GM21423 (cell line): Measurements from ENCODE around the gene DEFB129.
"Not testable (repeated sequence)": the region's sequence is repeated elsewhere in the genome, so short reads cannot be mapped to it uniquely, and the experiment has no call there.

Experiments
- ATAC-seq: cut with Tn5 transposase; IDR thresholded peaks from one replicate; pipeline ENCODE4 v1.9.1; 2021; ENCODE audit warnings: mild to moderate bottlenecking, moderate library complexity; ENCODE audit not compliant: unreplicated experiment

DEFB129 gene, protein sequence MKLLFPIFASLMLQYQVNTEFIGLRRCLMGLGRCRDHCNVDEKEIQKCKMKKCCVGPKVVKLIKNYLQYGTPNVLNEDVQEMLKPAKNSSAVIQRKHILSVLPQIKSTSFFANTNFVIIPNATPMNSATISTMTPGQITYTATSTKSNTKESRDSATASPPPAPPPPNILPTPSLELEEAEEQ

GRCh38 chr20:226958-227357 is at the start of gene DEFB129:
Gene DEFB129, plus strand, starts transcription at chr20:227258. Its CDS starts 31 bp downstream, at chr20:227289.
- no peak for ATAC-seq

GRCh38 chr20:184288-184687 is 42.8 kb upstream of the DEFB129 start:
- no peak for ATAC-seq

GRCh38 chr20:187733-188132 is 39.3 kb upstream of the DEFB129 start:
- no peak for ATAC-seq

- no peak for ATAC-seq
Observed at GRCh38 chr20:189611-190010, 37.4 kb upstream of the DEFB129 start, which contains the start of gene DEFB128. Gene DEFB128, minus strand, starts transcription at chr20:189711. Its CDS starts 88 bp downstream, at chr20:189623.

DNA sequence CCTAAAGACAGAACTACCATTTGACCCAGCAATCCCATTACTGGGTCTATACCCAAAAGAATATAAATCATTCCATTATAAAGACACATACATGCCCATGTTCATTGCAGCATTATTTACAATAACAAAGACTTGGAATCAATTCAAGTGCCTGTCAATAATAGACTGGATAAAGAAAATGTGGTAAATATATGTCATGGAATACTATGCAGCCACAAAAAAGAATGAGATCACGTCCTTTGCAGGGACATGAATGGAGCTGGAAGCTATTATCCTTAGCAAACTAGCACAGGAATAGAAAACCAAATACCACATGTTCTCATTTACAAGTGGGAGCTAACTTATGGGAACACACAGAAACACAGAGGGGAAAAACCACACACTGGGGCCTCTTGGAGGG is 28.8 kb upstream of the DEFB129 start:
- ATAC-seq = no peak

GRCh38 chr20:199996-200395 is 27.1 kb upstream of the DEFB129 start:
- no peak for ATAC-seq

DNA sequence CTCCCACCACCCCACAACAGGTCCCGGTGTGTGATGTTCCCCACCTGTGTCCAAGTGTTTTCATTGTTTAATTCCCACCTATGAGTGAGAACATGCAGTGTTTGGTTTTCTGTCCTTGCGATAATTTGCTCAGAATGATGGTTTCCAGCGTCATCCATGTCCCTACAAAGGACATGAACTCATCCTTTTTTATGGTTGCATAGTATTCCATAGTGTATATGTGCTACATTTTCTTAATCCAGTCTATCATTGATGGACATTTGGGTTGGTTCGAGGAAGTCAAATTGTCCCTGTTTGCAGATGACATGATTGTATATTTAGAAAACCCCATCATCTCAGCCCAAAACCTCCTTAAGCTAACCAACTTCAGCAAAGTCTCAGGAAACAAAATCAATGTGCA is 23.4 kb upstream of the DEFB129 start:
- ATAC-seq = not testable (repeated sequence)

DNA sequence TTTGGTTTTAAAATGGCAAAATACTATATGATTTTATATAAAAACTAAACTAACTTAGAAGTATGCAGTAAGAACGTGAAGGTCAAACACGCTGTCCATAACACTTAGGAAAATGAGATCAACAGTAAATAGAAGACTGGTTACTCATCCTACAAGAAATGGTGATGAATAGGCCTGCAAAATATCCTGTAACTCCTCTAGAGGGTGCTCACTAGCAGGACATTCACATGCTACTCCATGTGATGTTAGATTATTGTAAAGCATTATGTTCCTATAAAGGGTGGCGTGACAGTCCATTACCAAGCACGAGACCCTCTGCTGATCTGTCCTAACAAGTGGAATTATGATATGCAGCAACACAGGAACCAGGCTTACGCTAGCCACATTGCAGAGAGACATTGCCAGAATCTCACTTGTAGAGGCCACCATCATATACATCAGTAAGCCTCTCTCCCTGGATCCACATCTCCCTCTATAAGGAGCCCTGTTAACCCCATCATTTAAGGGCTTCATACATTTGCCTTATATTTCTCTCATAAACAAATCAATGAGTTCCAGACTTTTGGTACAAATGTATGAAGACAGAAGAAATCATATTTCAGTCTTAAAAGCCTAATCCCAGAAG is 18.0 kb upstream of the DEFB129 start:
- no peak for ATAC-seq

DNA sequence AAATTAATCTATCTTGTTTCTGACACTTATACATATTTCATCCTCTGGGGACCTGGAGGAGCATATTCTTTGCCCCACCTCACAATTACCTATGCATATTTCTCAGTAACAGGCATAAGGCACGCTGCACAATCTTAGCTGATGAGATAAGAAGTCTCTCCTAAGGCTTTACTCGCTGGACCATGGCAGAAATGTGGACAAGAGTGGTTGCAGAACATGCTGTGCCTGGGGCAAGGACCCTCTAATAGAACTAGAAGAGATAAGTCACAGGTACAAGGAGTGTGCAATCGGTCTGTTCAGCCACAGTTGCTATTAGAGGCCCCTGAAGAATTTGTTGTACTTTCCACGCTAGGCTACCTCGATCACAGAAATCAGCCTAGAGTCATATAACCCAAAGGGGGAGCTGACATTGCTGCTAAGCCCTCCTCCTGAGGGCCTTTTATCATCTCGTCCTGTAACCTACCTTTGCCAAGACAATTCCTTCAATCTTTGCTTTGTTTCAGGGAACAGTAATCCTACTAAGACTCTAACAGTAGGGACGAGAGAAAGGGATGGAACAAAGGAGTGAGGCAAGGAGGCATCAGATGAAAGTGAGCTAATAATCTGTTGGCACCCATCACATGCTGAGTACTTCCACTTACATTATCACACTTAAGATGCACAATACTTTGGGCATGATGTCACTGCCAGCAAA is 16.1 kb upstream of the DEFB129 start:
- no peak for ATAC-seq

DNA sequence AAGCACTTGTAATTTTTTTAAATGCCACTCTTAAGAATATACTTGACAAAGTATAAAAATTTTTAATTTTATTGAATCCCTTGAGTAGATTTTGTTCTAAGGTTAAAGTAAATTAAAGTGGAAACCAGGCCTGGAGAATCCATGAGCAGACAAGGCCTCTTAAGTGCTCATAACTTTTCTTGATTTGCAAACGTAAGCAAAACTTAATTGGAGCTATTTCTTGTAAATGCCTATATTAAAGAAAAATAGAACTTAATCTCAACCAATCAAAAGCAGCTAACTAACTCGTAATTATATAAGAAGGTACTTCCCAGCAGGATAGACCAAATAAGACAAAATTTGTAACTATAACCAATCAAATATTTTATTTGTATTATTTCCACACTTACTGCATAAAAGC is 12.7 kb upstream of the DEFB129 start:
- no peak for ATAC-seq

- no peak for ATAC-seq
Observed at GRCh38 chr20:215796-216195, 11.3 kb upstream of the DEFB129 start.

GRCh38 chr20:217266-217665 is 9.8 kb upstream of the DEFB129 start:
- ATAC-seq = no peak

- ATAC-seq = no peak
Observed at GRCh38 chr20:219290-220115, 7.6 kb upstream of the DEFB129 start.

DNA sequence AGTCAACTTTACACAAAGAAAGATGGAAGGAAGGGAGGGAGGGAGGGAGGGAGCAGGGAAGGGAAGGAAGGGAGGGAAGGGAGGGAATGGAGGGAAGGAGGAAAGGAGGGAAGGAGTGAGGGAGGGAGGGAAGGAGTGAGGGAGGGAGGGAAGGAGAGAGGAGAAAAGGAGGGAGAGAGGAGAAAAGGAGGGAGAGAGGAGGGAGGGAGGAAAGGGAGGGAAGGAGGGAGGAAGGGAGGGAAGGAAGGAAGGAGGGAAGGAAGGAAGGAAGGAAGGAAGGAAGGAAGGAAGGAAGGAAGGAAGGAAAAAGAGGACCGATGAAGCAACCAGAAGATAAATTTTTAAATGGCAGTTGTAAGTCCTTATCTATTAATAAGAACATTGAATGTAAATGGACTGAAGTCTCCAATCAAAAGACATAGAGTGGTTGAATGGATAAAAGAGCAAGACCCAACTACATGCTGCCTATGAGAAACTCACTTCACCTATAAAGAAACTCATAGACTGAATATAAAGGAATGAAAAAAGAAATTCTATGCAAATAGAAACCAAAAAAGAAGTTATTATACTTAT is 5.7 kb upstream of the DEFB129 start:
- ATAC-seq = no peak

- ATAC-seq = not testable (repeated sequence)
Observed at GRCh38 chr20:225879-226278, 1.2 kb upstream of the DEFB129 start.

DNA sequence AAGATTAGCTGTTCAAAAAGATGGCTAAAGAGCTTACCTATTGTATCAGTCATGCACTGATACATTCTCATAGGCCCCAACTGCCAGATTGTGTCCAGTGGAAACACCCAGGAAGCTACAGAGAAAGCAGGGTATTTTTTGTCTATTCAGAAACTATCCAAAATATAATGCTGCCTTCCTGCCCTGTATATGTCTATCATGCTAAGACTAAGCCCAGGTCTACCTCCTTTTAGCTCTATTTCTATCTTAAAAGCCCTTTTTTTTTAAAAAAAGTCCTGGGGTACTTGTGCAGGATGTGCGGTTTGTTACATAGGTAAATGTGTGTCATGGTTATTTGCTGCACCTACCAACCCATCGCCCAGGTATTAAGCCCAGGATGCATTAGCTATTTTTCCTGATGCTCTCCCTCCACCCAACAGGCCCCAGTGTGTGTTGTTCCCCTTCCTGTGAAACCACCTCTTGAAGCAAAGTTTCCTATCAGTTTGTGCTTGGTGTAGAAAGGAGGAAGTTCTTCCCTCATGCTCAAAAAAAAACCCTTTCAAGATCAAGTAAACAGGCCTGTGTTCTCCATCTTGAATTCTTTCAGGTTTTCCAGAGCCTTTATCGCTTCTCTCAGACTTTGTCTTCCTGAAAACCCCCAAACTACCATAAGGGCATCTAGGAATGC is 514 bp downstream of the DEFB129 start:
- no peak for ATAC-seq

DNA sequence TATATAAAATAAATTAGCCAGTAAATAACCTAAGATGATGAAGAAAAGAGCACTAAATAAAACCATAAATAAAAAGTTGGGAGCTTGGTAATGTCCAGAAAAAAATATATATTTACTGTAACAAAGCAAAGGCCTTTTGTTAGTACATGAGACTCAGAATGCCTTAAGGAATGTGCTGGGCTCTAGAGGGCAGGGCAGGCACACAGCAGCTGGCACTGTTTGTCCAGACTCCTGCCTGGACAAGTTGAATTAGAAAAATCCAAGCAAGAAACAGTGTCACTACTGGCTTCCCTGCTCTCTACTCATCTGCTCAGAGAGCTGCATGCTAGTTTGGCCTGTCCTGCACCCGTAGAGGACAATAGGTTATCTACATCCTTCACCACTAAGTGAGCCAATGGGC is 8.8 kb downstream of the DEFB129 start:
- no peak for ATAC-seq

- ATAC-seq = peak; percentile 53
Observed at GRCh38 chr20:237489-237888, 10.4 kb downstream of the DEFB129 start.

DNA sequence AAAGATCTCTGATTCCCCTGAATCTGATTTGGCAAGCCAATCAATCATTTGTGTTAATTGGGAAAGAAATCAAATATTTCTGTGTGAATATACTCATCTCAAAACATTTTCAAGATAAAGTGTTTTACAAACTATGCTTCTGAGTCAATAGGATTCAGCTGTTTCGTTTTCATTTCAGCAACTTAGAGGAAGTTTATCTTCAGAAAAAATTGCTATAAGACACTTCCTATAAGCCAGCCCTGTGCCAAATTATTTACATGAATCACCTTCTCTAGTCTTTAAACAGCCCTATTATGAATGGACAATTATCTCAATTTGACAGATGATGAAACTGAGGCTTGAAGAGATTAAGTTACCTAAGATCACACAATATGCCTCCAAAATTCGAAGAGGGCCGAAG is 10.9 kb downstream of the DEFB129 start:
- no peak for ATAC-seq

DNA sequence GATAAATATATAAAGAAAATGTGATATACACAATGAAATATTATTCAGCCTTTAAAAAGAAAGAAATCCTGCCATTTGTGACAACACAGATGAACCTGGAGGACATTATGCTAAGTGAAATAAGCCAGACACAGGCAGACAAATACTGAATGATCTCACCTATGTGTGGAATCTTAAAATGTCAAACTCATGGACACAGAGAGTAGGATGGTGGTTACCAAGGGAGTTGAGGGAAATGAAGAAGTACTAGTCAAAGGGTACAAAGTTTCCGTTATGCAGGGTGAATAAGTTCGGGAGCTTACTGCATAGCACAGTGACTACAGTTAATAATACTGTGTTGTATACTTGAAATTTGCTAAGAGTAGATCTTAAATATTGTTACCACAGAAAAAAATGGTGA is 15.8 kb downstream of the DEFB129 start:
- no peak for ATAC-seq
